A172 (cell line): ENCODE results near the gene RBPJ. TPM values are rescaled to one million over a fixed set of nuclear protein-coding genes. Genes with fewer than 3 reads are reported as not detected.

Experiments used
- DNase-seq: peaks from one replicate; pipeline ENCODE4 v3.0.0-alpha.2; 2015; ENCODE audit warnings: low spot score
- total RNA-seq: library from RNA; depleted of rRNA; stranded (reverse); fragments of >200 nt; shearing (Covaris generic); gene quantifications from 2 replicates; pipeline ENCODE4 v1.2.3, GENCODE V29; 2014

Gene RBPJ
- total RNA-seq, 1 experiment from 2014 or later, result 31.1 TPM

DNA sequence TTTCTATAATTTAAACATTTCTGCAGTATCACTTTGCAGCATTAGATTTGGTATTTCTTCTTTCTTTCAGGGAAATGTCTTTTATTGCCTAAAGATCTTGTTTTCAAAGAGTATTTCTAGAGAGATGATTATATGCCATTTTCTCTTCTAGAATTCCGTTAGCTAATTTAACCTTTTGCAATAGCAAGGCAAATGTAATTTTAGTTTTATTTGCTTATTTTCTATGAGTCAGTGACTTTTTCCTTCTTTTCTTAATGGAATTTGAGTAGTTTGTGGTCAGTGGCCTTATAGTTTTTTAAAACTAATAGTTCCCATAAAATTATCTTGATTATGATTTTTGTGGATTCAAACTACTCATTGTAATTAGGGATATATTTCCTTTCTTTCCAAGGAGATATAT, 97.3 kb downstream of the RBPJ start:
- DNase-seq, result no peak

DNA sequence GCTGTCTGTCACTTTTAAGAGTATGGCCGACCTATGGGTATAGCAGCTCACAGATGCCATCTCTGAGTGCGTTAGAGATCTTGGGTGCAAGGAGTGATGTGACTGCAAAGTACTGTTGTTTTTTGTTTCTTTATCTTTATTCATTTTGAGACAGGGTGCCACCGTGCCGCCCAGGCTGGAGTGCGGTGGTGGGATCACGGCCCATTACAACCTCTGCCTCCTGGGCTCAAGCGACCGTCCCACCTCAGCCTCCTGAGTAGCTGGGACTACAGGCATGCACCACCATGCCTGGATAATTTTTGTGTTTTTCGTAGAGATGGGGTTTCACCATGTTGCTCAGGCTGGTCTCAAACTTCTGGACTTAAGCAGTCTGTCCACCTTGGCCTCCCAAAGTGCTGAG, 98.0 kb downstream of the RBPJ start:
- DNase-seq, result no peak

DNA sequence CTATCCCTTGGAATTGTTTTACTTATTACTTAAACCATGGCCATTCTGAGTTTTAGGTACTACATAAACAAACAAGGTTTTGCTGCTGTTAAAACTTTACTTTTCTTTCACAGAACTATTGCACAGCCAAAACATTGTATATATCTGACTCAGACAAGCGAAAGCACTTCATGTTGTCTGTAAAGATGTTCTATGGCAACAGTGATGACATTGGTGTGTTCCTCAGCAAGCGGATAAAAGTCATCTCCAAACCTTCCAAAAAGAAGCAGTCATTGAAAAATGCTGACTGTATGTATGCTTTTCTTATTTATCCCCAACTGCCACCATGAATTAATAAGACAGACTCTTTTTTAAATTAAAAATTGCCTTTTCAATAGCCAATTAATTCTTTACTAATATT, 99.6 kb downstream of the RBPJ start:
- DNase-seq, result no peak

DNA sequence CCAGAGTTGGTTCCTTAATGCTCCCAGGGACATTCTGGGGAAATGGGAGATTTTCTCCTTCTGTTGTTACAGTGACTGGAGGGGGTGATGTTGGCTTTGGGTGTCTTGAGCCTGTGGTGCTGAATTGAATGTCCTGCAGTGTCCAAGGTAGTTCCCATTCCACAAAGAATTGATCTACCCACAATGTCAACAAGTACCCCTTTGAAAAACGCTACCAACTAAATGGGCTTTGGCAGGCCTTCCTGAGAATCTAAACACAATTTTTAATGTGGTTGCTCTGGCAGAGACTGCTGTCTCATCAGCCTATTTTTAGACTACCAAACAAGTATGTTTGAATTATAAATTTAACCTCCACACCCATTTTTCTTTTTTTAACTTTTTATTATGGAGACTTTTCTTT, 100.1 kb downstream of the RBPJ start:
- no peak for DNase-seq

DNA sequence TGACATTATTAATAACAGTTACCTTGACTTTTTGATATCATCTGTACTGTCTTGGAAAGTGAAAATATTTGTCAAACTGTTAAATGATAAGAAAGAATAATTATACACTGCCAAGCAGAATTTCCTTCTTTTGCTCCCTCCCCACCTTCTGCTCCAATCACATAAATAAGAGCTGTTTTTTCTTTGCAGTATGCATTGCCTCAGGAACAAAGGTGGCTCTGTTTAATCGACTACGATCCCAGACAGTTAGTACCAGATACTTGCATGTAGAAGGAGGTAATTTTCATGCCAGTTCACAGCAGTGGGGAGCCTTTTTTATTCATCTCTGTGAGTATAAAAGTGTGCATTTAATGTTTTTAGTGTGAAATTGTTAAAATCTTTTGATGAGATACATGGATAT, 103.3 kb downstream of the RBPJ start:
- DNase-seq, result no peak

DNA sequence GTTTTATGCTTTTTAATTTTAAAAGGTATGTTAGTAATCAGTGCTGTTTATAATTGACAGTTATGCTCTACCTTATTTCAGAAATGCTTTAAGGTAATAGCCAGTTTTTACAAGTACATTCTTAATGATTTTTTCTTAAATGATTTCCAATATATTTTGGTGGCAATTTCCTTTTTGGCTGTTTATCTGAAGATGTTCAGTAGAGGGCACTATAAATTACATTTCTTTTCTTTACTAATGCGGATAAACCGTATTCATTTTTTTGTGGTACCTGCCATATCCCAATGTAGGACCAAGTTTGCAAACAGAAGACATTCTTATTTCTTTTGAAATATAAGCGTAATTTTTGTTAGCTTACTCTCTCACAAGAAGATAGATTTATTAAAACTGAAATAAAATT, 104.0 kb downstream of the RBPJ start:
- DNase-seq, result no peak

DNA sequence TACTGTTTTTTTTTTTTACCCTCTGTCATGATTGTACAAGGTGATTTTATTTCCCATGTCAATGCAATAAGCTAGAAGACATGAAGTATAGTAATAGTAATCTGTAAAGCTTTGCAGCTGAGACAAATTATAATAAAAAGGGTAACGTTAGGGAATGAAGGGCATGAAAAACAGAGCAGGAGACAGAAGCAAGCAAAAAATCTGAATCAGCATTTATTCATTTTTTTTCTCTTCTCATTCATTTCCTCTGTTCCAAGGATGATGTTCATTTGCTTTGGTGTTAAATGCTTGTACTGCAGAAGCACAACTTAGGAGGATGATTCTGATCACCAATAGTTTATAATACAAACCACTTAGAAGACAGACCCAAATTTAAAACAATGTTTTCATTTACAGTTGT, 105.1 kb downstream of the RBPJ start:
- DNase-seq, result no peak

DNA sequence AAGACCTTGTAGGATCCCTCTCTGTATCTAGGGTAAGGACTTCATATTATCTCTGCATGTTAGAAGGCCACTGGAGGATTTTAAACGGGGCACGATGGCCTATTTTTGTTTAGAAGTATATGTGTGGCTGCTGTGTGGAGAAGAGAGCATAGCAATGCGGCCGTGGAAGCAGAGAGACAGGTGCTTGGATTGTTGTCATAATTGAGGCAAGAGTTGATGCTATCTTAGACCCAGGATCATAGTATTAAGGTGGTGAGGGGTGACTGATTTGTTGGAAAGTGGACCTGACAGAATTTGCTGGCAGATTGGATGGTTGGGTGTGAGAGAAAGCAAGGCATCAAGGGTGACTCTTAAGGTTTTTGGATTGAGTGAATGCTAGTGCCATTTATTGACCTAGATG, 106.1 kb downstream of the RBPJ start:
- DNase-seq, result no peak

DNA sequence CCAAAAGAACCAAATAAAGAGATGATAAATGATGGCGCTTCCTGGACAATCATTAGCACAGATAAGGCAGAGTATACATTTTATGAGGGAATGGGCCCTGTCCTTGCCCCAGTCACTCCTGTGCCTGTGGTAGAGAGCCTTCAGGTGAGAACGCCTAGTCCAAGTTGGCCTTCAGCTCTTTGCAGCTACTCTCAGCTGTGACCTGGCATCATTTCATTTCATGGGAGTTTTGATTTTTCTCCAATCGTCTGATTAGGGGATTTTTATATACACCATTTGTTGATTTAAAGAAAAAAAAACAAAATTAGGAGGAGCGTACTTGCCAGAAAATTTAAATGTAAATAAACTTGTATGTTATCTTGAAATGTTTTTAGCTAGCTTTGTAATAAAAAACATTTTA, 109.1 kb downstream of the RBPJ start:
- no peak for DNase-seq

DNA sequence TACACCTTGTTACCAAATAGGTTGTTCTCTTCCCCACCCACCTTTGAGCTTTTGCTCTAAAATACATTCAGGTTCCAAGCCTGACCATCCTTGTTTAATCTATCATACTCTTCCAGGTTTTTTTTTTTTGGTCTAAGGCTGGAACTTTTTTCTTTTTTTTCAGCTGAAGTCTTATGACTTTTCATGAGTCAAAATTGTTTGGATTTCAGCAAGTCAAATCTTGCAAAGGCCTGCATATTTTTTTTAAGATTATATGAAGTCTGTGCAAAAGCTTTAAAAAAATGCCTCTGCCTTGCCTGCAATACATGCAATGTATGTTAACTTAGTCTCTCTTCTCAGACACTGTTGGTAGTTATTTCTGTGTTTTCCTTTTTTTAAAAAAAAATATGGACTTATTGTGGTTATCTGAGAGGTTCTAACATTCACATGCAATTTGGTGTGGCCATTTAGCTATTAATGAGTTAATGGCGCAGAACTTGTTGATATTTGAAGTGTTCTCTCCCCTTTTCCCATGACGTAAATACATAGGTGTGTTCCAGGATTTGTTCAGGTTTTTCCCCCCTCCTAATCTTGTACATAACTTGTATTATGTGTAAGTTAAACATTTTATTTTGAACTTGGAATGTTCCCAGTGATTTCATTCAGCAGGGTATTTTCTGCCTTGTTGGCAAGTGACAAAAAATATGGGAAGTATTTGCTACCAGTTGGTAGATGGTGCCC, 110.8 kb downstream of the RBPJ start:
- DNase-seq, result no peak

DNA sequence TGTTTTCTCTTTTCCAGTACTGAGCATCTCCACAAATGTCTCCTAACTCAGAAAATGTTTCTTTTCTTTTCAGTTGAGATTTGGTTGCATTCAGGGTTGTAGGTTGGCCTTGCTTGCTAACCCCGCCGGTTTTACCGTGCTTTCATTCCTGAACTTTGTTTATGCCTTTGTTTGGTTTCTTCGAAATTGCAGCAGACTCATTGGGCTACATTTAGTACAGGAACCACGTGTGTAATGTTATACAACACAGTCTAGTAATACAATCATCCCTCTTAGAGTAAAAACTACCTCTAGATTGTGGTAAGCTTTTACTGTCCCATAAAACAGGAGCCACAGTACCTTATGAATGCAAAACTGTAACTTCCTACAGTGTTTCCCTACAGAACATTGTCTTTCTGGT, 111.6 kb downstream of the RBPJ start:
- DNase-seq, result no peak

DNA sequence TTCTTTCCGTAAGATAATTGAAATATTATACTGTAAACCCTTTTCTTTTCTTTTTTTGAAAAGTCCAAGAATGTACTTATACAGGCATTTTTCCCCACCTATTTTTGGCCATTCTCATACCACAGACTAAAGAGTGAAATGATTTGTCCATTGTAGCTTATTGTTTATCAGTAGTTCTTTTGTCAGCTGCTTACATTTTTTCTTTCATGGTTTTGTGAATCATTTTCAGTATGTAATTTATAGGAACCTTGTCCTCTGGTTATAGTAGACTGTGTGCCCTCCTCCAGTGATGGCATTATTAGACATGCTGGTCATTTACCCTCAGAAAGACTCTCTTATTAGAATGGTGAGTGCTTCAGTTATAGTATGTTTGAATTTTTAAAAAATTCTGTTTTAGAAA, 112.7 kb downstream of the RBPJ start:
- no peak for DNase-seq

DNA sequence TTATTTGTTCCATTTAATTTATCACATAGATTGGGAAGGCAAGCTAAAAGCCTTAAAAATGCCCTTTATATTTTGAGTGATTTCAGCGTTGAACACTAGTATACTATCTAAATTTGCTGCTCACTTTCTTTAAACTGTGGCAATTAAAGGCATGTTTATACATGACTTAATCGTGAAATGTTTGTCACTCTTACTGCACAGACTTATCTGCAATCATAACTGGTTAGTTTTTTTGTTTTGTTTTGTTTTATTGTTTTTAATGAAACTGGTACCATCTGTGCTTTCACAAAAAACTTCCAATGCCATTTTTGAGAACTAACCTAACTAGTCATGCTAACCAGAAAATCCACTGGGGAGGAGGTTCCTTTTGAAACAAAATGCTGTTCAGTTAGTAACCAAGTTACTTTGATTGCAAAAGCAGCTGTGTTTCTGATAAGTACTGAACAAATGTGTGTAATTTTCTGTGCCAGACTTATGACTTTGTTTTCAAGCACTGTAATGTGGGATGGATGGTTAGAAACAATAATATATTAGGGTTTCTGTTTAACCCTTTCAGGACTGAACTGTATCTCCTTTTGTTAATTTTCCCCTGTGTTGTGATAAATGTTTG, 113.3 kb downstream of the RBPJ start:
- DNase-seq, result no peak

DNA sequence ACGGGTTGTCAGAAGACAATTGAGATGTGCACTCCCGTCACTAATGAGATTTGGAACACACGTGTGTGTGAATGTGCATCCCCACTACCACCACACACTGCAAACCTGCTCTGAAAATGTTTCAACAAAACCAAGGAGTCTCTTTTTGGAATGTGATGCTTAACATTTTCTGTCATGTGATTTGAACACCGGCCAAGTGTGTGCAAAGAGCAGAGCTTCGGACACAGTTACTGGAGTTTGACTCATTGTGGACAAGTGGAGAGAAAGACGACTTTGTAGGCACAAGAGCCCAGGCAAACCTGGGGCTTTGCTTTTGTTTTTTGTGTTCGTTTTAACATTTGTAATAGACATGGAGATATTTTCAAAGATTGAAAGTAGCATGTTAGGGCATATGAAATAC, 120.3 kb downstream of the RBPJ start:
- DNase-seq, result no peak

DNA sequence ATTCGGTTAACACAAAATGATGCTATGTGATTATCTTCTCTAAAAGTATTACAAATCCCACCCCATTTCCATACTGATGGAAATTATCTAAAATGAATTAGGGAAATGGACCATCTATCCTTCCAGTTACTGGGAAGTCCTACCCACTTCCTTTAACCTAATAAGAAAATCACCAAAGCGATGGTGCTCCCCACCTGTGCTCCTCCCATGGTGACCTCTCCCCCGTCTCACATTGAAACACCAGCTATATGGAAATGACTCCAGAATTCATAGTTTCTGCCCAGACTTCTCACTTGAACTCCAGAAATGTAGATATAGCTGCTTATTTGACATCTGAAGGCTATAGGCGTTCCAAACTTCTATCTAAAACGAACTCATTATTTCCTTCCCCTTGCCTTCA, 121.0 kb downstream of the RBPJ start:
- DNase-seq, result no peak

DNA sequence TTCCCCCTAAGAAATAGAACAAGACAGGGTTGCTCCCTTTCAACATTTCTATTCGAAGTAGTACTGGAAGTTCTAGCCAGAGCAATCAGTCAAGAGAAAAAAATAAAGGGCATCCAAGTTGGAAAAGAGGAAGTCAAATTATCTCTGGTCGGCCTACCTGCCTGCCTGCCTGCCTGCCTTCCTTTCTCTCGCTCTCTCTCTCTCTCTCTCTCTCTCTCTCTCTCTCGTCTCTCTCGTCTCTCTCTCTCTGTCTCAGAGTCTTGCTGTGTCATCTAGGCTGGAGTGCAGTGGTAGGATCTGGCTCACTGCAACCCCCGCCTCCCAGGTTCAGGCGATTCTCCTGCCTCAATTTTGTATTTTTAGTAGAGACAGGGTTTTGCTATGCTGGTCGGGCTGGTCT, 126.6 kb downstream of the RBPJ start:
- DNase-seq, result no peak

DNA sequence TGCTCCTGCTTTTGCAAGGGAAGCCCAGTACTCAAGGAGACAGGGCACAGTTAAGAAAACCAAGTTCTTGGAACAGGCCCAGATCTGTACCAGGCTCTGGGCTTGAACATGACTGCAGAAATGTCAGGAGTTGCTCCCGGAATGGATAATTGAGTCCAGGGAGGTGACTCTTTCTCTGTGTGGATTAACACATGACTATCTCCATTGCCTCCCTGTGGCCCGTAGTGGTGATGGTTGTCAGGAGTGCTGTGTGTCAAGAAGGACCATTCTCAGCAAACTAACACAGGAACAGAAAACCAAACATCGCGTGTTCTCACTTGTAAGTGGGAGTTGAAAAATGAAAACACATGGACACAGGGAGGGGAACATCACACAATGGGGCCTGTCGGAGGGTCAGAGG, 129.6 kb downstream of the RBPJ start:
- DNase-seq, result no peak

DNA sequence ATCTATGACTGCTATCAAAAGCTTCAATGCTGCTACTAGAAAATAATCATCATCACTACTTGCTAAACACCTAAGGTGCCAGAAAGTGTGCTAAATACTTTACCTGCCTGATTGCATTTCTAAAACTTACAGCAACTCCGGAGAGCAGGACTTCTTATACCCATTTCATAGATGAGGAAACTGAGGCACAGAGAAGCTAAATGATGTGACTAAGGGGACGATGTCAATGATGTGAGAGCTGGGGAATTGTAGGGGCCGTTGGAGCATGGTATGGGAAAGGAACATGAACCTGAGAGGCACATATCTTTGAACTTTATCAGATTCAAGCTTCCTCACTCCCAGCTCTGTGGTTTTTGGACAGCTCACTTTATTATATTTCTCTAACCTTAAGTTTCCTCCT, 130.8 kb downstream of the RBPJ start:
- no peak for DNase-seq

DNA sequence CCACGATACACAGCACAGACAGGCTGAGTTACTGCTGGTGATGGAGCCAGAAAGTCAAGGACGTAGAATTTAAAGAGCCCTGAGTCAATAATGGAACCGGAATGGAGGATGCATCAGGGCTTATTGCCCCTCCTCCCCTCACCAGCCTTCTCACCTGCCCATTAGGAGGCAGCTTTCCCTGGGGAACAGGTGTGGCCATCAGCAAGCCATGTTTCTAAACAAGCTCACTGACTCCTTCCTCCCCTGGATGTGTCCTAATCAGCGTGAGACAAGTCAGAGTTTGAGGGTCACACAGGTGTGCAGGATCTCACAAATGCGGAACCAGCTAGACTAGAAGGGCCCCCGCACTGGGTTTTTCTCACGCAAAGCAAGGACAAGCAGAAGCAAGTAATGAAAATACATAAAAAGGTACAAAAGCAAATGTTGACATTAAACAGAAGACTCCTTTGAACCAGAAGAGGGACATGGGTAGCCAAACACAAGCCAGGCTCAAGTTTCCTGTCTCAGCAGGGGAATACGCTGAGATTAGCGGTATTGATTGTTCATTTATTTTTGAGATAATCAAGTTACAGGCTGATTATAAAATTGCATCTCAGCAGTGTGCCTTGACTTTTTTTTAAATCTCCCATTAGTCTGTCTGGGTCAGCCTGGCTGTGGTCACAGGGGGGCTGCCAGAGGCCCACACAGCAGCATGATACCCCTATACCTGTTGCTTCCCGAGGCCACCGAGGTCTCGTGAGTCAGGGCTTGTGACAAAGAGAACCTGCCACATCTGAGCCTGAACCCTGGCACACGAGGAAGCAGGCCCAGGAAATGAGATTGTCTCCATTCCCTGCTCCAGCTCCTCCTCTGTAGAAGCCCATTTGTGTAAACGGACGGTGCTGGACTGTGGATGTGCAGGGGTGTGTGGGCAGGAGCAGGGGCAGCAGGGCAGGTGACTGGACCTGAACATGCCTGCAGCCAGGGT, 132.0 kb downstream of the RBPJ start:
- DNase-seq, result no peak

DNA sequence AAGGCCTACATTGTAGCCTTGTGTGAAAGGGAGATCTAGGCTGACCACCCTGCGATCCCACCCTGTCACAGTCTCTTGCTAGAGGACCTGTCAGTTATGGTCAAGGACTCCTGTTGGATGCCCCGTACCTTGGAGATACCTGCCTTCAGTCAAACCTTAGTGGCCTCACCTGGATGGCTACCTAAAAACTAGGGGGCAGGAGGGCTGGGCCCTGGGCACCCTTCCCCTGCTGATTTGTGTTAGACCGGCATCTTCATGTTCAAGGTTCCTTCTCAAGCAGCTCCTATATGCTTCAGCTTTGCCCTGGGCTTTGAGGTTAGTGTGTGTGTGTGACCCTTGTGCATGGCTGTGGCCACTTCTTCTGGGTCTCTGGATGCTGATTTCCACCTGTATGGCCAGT, 134.1 kb downstream of the RBPJ start:
- no peak for DNase-seq

DNA sequence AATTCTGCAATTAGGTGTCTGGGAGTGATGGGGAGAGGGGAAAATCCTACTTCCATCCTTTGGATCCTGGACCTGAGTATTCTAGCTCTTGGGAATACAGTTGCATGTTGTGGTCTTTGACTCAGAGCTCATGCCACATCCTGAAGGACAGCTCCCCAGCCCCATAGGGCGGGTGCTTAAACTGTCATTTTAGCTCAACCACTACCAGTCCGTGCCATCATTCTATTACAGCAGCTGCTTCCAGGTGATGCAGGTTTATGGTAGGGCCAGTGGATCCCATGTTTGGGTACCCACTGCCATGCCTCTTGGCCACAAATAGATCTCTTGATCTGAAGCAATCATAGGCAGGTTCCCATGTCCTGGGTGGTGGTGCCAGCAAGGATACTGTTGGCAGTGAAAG, 134.8 kb downstream of the RBPJ start:
- no peak for DNase-seq

DNA sequence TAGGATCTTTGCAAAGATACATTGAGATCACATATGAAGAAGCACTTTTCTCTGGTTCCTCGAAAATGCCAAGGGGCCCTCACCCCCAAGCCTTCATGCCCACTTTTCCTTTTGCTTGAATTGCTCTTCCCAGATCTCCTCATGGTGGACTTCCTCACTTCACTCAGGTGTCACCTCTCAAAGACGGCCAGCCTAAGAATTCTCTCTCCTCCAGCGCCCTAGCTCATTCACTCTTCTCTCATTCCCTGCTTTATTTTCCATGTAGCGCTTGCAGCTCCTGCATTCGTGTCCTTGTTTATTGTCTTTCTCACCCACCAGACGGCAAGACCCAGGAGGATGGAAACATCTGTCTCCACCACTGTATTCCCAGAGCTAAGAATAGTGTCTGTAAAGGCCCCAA, 136.6 kb downstream of the RBPJ start:
- no peak for DNase-seq

DNA sequence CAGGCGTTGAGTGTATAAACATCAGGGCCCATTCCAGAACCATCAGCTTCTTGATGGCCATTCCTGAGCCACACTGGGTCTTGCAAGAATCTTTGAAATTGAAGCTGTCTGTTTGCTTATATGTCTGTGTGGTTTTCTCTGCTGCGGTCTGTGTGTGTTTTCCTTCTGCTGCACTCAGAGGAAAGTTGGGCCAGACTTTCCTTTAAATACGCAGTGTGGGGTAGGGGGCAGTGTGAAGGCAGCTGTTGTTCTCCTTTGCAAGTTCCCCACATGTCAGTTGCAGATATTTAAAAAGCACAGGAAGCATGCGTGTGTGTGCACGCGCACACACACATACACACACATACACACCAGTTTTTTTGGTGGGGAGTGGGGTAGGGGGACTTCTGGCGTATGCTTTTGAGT, 137.3 kb downstream of the RBPJ start:
- DNase-seq, result no peak
